GM12878 (cell line): ENCODE results near the gene HSPB8. TPM values are rescaled to one million over a fixed set of nuclear protein-coding genes. Genes with fewer than 3 reads are reported as not detected.

Experiments used
- BCL3 ChIP-seq: IDR thresholded peaks from 2 replicates; pipeline ENCODE4 v1.6.1; 2011; ENCODE audit warnings: borderline replicate concordance, low read depth, mild to moderate bottlenecking, moderate library complexity, low read length; ENCODE audit not compliant: insufficient read depth, poor library complexity, severe bottlenecking
- CHD4 ChIP-seq: fragments of 200-600 bp; sonication (generic); IDR thresholded peaks from 2 replicates; pipeline ENCODE4 v1.6.1; 2016; ENCODE audit warnings: mild to moderate bottlenecking
- IRF4 ChIP-seq: IDR thresholded peaks from 2 replicates; pipeline ENCODE4 v1.6.1; 2011; ENCODE audit warnings: low read depth, low read length
- NR2C1 ChIP-seq: fragments of 450-650 bp; IDR thresholded peaks from 2 replicates; pipeline ENCODE4 v1.6.1; 2017; ENCODE audit warnings: antibody characterized with exemption, mild to moderate bottlenecking, moderate library complexity
- RFX5 ChIP-seq: IDR thresholded peaks from 2 replicates; pipeline ENCODE4 v1.6.1; 2011; ENCODE audit warnings: low read depth, low read length, improper control_type of control experiment
- STAT1 ChIP-seq: fragments of 450-650 bp; conservative IDR thresholded peaks from 2 replicates; pipeline ENCODE4 v1.6.1; 2014; ENCODE audit warnings: antibody characterized with exemption, mild to moderate bottlenecking
- ZNF592 ChIP-seq: fragments of 450-650 bp; IDR thresholded peaks from 2 replicates; pipeline ENCODE4 v1.6.1; 2017; ENCODE audit warnings: mild to moderate bottlenecking, moderate library complexity
- polyA plus RNA-seq, 11 experiments: library from polyadenylated mRNA; depleted of rRNA in 4 of 11; unstranded in 6 of 11; stranded (reverse) in 5 of 11; fragments of >200 nt; fragmentation: Nextera tagmentation in 4 of 11; fragmentation: Illumina TruSeq in 1 of 11; extraction: Ambion mirVana in 4 of 11; extraction: Trizol in 1 of 11; gene quantifications; 1 replicate in 1 of 11; 2 replicates in 10 of 11; pipeline versions ENCODE4 v1.2.1 to v1.2.3, GENCODE V29; 2011 to 2016; ENCODE audit warnings: inconsistent platforms in 2 of 11, missing spikeins in 2 of 11, low read depth in 1 of 11
- total RNA-seq, 4 experiments: library from RNA; depleted of rRNA in 3 of 4; stranded (reverse); fragments of >200 nt in 3 of 4; fragmentation: Illumina TruSeq in 1 of 4; extraction: Trizol in 1 of 4; gene quantifications; 2 replicates each; pipeline versions ENCODE4 v1.2.1 to v1.2.3, GENCODE V29; 2013 to 2021

Gene HSPB8
- total and polyA plus RNA-seq, 10 of the 15 experiments (the other 5 are each of a cell fraction or from before 2014, with no cell fraction given), result 0.10 TPM; not detected in 9

DNA sequence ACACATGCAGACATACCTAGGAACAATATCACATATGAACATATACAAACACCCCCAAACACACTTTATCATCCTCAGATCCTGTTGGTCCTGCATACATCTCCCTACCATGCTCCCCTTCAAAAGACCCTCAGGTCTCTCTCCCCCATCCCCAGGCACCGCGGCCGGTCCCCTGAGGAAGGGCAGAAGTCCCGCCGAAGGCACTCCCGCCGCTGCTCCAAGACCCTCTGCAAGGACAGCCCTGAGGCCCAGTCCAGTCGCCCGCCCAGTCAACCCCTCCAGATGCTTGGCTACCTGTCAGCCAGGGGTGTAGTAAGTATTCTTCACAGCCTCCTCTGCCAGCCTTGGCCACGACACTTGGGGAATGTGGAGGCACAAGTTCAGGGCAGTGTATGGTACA lies 48.2 kb upstream of the HSPB8 start (continued):
- no peak for TF ChIP-seq BCL3
- no peak for TF ChIP-seq CHD4
- TF ChIP-seq NR2C1, result no peak
- TF ChIP-seq STAT1, result no peak
- TF ChIP-seq ZNF592, result no peak
- TF ChIP-seq RFX5, result no peak
- TF ChIP-seq IRF4, result no peak
- TF ChIP-seq, all 136 proteins: peak for 0
